Dedifferentiated amniotic fluid mesenchymal stem cell (primary cell): ENCODE measurements around the gene CACNA1I.

Experiments
- DNase-seq: peaks from one replicate; pipeline ENCODE4 v3.0.0-alpha.2; 2016; ENCODE audit errors: extremely low spot score

CACNA1I gene

GRCh38 chr22:39693943-39694500 is 123.5 kb downstream of the CACNA1I start:
- DNase-seq: no peak

GRCh38 chr22:39697790-39698430 is 127.4 kb downstream of the CACNA1I start:
- DNase-seq: no peak

- no peak for DNase-seq
Observed at GRCh38 chr22:39699631-39700360, 129.2 kb downstream of the CACNA1I start.

- DNase-seq: no peak
Observed at GRCh38 chr22:39700565-39700964, 130.0 kb downstream of the CACNA1I start.

GRCh38 chr22:39703091-39703490 is 132.5 kb downstream of the CACNA1I start:
- DNase-seq: no peak

GRCh38 chr22:39703928-39704639 is 133.5 kb downstream of the CACNA1I start:
- no peak for DNase-seq

GRCh38 chr22:39705386-39705785 is 134.8 kb downstream of the CACNA1I start:
- DNase-seq: no peak

- no peak for DNase-seq
Observed at GRCh38 chr22:39706376-39707140, 136.0 kb downstream of the CACNA1I start.

- DNase-seq: no peak
Observed at GRCh38 chr22:39707351-39707750, 136.8 kb downstream of the CACNA1I start.

GRCh38 chr22:39707816-39708215 is 137.3 kb downstream of the CACNA1I start:
- DNase-seq: no peak

GRCh38 chr22:39710380-39711150 is 140.0 kb downstream of the CACNA1I start:
- no peak for DNase-seq

GRCh38 chr22:39712081-39712480 is 141.5 kb downstream of the CACNA1I start:
- DNase-seq: no peak

- DNase-seq: no peak
Observed at GRCh38 chr22:39712751-39713525, 142.4 kb downstream of the CACNA1I start.

- DNase-seq: no peak
Observed at GRCh38 chr22:39713799-39714290, 143.3 kb downstream of the CACNA1I start.

- no peak for DNase-seq
Observed at GRCh38 chr22:39714321-39714720, 143.8 kb downstream of the CACNA1I start.

GRCh38 chr22:39715778-39716495 is 145.4 kb downstream of the CACNA1I start:
- no peak for DNase-seq

GRCh38 chr22:39716534-39716933 is 146.0 kb downstream of the CACNA1I start:
- no peak for DNase-seq

- DNase-seq: no peak
Observed at GRCh38 chr22:39717099-39717498, 146.5 kb downstream of the CACNA1I start.

- DNase-seq: no peak
Observed at GRCh38 chr22:39718206-39718605, 147.7 kb downstream of the CACNA1I start.
